Activated CD8-positive, alpha-beta memory T cell treated with anti-CD3 and anti-CD28 coated beads, Interleukin-2, amount 50 U/mL, for 48 hours (primary cell): ENCODE data around the gene REEP3.

ENCODE experiments used
- DNase-seq: peaks from one replicate; pipeline ENCODE4 v3.0.0-alpha.2; 2020

The REEP3 gene

GRCh38 chr10:63670291-63670898 lies 149.2 kb downstream of the REEP3 start:
- no peak for DNase-seq

DNA sequence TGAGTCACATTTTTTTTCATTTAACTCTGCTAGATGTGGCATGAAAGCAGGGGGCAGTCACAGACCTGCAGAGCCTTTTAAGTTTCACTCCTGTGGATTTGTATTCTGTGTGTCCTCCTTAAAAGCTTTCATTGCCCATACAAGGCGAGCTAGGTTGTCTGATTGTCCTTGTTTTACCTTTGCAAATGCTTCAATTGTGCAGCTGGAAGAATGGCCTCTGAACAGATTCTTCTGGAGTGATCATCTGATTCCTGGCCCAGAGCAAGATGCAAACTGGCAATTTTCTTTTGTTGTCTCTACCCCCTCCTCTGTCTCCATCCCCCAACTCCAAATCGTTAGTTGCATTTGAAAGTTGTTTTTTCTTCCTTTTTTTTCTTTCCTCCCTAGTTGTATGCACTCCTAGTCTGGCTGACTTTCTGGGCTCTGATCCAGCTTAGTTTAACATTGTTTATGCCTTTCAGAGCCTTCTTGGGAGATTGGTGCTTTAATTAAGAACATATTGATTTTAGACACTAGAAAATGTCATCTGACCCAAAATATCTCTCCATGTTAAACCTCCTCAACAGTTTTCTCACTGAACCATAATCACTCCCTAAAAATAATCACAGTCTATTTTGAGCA lies 150.2 kb downstream of the REEP3 start:
- DNase-seq, result no peak

GRCh38 chr10:63672491-63672890 lies 151.3 kb downstream of the REEP3 start:
- no peak for DNase-seq

DNA sequence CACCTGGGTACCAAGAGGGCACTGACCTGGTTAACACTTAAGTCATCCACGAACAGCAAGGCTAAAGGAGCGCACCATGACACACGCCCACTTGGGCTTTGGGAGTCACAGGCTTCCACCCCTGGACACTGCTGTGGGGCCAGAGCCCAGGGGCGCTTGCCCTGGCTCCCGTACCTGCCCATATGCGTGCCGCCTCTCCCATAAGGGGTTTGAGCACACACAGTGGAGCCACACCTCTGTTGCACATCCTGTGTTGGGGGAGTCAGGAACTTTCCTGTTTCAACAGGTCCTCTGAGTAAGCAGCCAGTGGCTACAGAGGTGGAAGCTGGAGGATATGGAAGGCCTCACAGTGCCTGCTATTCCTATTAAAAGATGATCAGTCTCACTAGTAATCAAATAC lies 152.0 kb downstream of the REEP3 start:
- DNase-seq, result no peak

GRCh38 chr10:63673846-63674245 lies 152.6 kb downstream of the REEP3 start:
- DNase-seq, result no peak
